GM12872 (cell line): ENCODE measurements around the gene MYO1B.

Experiments used
- CTCF ChIP-seq: IDR thresholded peaks from 3 replicates; pipeline ENCODE4 v1.5.1; 2011; ENCODE audit warnings: low read depth, mild to moderate bottlenecking, low read length, moderate library complexity; ENCODE audit not compliant: insufficient read depth

Gene MYO1B

GRCh38 chr2:191394043-191394442 is 148.8 kb downstream of the MYO1B start:
- TF ChIP-seq CTCF: no peak

- no peak for TF ChIP-seq CTCF
These were observed 151.6 kb downstream of the MYO1B start for GRCh38 chr2:191396794-191397193.

- no peak for TF ChIP-seq CTCF
These were observed 154.4 kb downstream of the MYO1B start for GRCh38 chr2:191399601-191400000.

GRCh38 chr2:191401287-191401686 is 156.1 kb downstream of the MYO1B start:
- no peak for TF ChIP-seq CTCF

GRCh38 chr2:191402966-191403565 is 157.9 kb downstream of the MYO1B start:
- TF ChIP-seq CTCF: no peak

GRCh38 chr2:191404568-191404991 is 159.4 kb downstream of the MYO1B start:
- no peak for TF ChIP-seq CTCF

GRCh38 chr2:191405546-191405945 is 160.3 kb downstream of the MYO1B start:
- no peak for TF ChIP-seq CTCF
